K562 (cell line): ENCODE results near the gene NEB. TPM values are rescaled to one million over a fixed set of nuclear protein-coding genes. Genes with fewer than 3 reads are reported as not detected.

ENCODE experiments used
- CEBPG ChIP-seq, 3 experiments: fragments of 200-800 bp in 1 of 3; sonication (Bioruptor generic) in 1 of 3; sonication (generic) in 1 of 3; formaldehyde crosslinking in 1 of 3; IDR thresholded peaks in 2 of 3; conservative IDR thresholded peaks in 1 of 3; 2 replicates each; pipeline versions ENCODE4 v1.6.1 to v1.8.0; 2016 to 2022; ENCODE audit warnings: missing compliant biosample characterization in 2 of 3, missing genetic modification characterization in 2 of 3, mild to moderate bottlenecking in 1 of 3, missing genetic modification reagents in 1 of 3
- DDX20 ChIP-seq: fragments of 450-650 bp; IDR thresholded peaks from 2 replicates; pipeline ENCODE4 v1.6.1; 2016; ENCODE audit warnings: missing genetic modification characterization, low read depth, mild to moderate bottlenecking, missing compliant biosample characterization, moderate library complexity
- EWSR1 ChIP-seq: fragments of 450-650 bp; IDR thresholded peaks from 2 replicates; pipeline ENCODE4 v1.6.1; 2018; ENCODE audit warnings: borderline replicate concordance, mild to moderate bottlenecking, low read depth, moderate library complexity; ENCODE audit not compliant: partially characterized antibody
- FOS ChIP-seq: IDR thresholded peaks from 3 replicates; pipeline ENCODE4 v1.6.1; 2011; ENCODE audit not compliant: insufficient read length; ENCODE audit errors: extremely low read depth
- HLTF ChIP-seq: fragments of 450-650 bp; IDR thresholded peaks from 2 replicates; pipeline ENCODE4 v1.6.1; 2016
- SNIP1 ChIP-seq: fragments of 450-650 bp; IDR thresholded peaks from 2 replicates; pipeline ENCODE4 v1.7.1; 2017; ENCODE audit warnings: low read depth, mild to moderate bottlenecking
- TEAD4 ChIP-seq, 2 experiments: sonication (generic) in 1 of 2; formaldehyde crosslinking in 1 of 2; IDR thresholded peaks; 2 replicates each; pipeline versions ENCODE4 v1.6.1 to v1.8.0; 2012 to 2022; ENCODE audit warnings: borderline replicate concordance in 1 of 2, inconsistent platforms in 1 of 2, low read length in 1 of 2, mild to moderate bottlenecking in 1 of 2, missing genetic modification reagents in 1 of 2
- ZNF12 ChIP-seq: sonication (generic); formaldehyde crosslinking; IDR thresholded peaks from 2 replicates; pipeline ENCODE4 v1.4.0; 2020; ENCODE audit warnings: mild to moderate bottlenecking, missing genetic modification reagents
- ZNF282 ChIP-seq: sonication (generic); formaldehyde crosslinking; IDR thresholded peaks from 2 replicates; pipeline ENCODE4 v1.8.1; 2023; ENCODE audit warnings: missing genetic modification reagents
- ZNF589 ChIP-seq: fragments of 200-800 bp; sonication (Bioruptor generic); IDR thresholded peaks from 2 replicates; pipeline ENCODE4 v1.6.1; 2016; ENCODE audit warnings: low read depth, missing genetic modification characterization, missing compliant biosample characterization
- polyA plus RNA-seq, 8 experiments: library from polyadenylated mRNA; depleted of rRNA in 4 of 8; stranded (reverse) in 5 of 8; unstranded in 3 of 8; fragments of >200 nt; fragmentation: Nextera tagmentation in 2 of 8; fragmentation: Illumina TruSeq in 1 of 8; extraction: Ambion mirVana in 2 of 8; extraction: Trizol in 1 of 8; gene quantifications; 2 replicates each; pipeline versions ENCODE4 v1.2.1 to v1.2.3, GENCODE V29; 2011 to 2014; ENCODE audit warnings: inconsistent platforms in 1 of 8, missing spikeins in 1 of 8
- total RNA-seq, 7 experiments: library from RNA; depleted of rRNA in 6 of 7; stranded (reverse); fragments of >200 nt in 6 of 7; fragmentation: Illumina TruSeq in 2 of 7; extraction: Trizol in 2 of 7; gene quantifications; 2 replicates each; pipeline versions ENCODE4 v1.2.1 to v1.2.3, GENCODE V29; 2011 to 2021; ENCODE audit warnings: low replicate concordance in 1 of 7
- TF ChIP-seq, protein P1 (sequence below): fragments of 250-450 bp; sonication (Bioruptor Pico); IDR thresholded peaks from 2 replicates; pipeline ENCODE4 v1.4.0; 2020; ENCODE audit warnings: mild to moderate bottlenecking, moderate library complexity
- TF ChIP-seq, protein P2 (sequence below), 2 experiments: IDR thresholded peaks; 2 replicates each; pipeline ENCODE4 v1.6.1; 2012; ENCODE audit warnings: improper control_type of control experiment in 2 of 2, low read depth in 2 of 2, low read length in 2 of 2, borderline replicate concordance in 1 of 2
- TF ChIP-seq, protein P3 (sequence below): sonication (generic); formaldehyde crosslinking; IDR thresholded peaks from 2 replicates; pipeline ENCODE4 v1.8.1; 2023; ENCODE audit warnings: missing genetic modification reagents, mild to moderate bottlenecking, borderline replicate concordance
- TF ChIP-seq, protein P4 (sequence below): fragments of 450-650 bp; IDR thresholded peaks from 2 replicates; pipeline ENCODE4 v1.6.1; 2016; ENCODE audit warnings: mild to moderate bottlenecking

The NEB gene
- total and polyA plus RNA-seq, 9 of the 15 experiments (the other 6 are each of a cell fraction or from before 2014, with no cell fraction given), result 1.7 to 3.8 (median 2.9) TPM

DNA sequence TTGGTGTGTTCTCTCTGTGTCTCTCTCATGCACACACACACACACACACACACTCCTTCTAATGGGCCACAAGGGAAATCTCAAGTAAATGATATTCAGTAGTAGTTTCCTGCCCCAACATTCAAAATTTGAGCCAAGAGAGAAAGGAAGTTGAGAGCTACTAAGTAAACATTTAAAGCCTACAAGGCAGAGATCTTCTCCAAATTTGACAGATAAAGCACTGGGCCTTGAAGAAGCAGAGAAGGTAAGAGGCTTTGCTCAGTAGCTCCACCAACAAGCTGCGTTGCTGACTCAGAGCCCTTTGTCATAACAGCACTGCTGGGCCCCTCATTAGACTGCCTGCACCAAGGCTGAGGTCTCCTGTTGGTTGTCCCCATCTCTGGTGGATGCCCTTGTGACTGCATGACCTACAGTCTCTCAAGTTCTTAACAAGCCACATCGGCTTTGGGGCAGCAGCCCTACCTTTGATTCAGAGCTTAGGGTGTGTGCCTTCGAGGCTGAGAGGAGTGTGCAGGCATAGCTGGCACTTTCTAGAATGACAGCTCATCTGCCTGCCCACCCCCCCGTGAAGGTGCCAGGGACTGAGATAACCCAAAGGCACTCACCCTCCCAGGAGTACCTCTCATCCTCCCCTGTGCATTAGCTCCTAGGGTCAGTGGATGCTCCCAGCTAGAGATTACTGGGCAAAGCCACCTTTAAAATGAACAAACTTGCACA, 32.3 kb upstream of the NEB start (continued):
- no peak for TF ChIP-seq CEBPG (CRISPR knock-in tag; IDR thresholded peaks at IDR 0.05)
- TF ChIP-seq CEBPG (tag; conservative IDR thresholded peaks at IDR 0.05 in 1 of 2, IDR thresholded peaks at IDR 0.05 in 1 of 2), result no peak
- TF ChIP-seq FOS, result no peak
- TF ChIP-seq DDX20 (tag), result no peak
- no peak for TF ChIP-seq ZNF282 (CRISPR knock-in tag)
- TF ChIP-seq, protein P1, sequence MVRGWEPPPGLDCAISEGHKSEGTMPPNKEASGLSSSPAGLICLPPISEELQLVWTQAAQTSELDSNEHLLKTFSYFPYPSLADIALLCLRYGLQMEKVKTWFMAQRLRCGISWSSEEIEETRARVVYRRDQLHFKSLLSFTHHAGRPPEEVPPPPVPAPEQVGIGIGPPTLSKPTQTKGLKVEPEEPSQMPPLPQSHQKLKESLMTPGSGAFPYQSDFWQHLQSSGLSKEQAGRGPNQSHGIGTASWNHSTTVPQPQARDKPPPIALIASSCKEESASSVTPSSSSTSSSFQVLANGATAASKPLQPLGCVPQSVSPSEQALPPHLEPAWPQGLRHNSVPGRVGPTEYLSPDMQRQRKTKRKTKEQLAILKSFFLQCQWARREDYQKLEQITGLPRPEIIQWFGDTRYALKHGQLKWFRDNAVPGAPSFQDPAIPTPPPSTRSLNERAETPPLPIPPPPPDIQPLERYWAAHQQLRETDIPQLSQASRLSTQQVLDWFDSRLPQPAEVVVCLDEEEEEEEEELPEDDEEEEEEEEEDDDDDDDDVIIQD, result no peak
- TF ChIP-seq SNIP1, result no peak
- TF ChIP-seq, protein P2, sequence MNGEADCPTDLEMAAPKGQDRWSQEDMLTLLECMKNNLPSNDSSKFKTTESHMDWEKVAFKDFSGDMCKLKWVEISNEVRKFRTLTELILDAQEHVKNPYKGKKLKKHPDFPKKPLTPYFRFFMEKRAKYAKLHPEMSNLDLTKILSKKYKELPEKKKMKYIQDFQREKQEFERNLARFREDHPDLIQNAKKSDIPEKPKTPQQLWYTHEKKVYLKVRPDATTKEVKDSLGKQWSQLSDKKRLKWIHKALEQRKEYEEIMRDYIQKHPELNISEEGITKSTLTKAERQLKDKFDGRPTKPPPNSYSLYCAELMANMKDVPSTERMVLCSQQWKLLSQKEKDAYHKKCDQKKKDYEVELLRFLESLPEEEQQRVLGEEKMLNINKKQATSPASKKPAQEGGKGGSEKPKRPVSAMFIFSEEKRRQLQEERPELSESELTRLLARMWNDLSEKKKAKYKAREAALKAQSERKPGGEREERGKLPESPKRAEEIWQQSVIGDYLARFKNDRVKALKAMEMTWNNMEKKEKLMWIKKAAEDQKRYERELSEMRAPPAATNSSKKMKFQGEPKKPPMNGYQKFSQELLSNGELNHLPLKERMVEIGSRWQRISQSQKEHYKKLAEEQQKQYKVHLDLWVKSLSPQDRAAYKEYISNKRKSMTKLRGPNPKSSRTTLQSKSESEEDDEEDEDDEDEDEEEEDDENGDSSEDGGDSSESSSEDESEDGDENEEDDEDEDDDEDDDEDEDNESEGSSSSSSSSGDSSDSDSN (IDR thresholded peaks at IDR 0.05; ENCODE audit: borderline replicate concordance in 1 of 2, low read depth in 2 of 2, low read length in 2 of 2), result peak in 1 of 2 experiments; percentile 37; a peak in 1 of 4 replicates
- TF ChIP-seq ZNF589, result peak; percentile 83; the same call in 1 of the 2 replicates
- TF ChIP-seq, protein P3, sequence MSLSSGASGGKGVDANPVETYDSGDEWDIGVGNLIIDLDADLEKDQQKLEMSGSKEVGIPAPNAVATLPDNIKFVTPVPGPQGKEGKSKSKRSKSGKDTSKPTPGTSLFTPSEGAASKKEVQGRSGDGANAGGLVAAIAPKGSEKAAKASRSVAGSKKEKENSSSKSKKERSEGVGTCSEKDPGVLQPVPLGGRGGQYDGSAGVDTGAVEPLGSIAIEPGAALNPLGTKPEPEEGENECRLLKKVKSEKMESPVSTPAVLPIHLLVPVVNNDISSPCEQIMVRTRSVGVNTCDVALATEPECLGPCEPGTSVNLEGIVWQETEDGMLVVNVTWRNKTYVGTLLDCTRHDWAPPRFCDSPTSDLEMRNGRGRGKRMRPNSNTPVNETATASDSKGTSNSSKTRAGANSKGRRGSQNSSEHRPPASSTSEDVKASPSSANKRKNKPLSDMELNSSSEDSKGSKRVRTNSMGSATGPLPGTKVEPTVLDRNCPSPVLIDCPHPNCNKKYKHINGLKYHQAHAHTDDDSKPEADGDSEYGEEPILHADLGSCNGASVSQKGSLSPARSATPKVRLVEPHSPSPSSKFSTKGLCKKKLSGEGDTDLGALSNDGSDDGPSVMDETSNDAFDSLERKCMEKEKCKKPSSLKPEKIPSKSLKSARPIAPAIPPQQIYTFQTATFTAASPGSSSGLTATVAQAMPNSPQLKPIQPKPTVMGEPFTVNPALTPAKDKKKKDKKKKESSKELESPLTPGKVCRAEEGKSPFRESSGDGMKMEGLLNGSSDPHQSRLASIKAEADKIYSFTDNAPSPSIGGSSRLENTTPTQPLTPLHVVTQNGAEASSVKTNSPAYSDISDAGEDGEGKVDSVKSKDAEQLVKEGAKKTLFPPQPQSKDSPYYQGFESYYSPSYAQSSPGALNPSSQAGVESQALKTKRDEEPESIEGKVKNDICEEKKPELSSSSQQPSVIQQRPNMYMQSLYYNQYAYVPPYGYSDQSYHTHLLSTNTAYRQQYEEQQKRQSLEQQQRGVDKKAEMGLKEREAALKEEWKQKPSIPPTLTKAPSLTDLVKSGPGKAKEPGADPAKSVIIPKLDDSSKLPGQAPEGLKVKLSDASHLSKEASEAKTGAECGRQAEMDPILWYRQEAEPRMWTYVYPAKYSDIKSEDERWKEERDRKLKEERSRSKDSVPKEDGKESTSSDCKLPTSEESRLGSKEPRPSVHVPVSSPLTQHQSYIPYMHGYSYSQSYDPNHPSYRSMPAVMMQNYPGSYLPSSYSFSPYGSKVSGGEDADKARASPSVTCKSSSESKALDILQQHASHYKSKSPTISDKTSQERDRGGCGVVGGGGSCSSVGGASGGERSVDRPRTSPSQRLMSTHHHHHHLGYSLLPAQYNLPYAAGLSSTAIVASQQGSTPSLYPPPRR (CRISPR knock-in tag), result no peak
- TF ChIP-seq, protein P4, sequence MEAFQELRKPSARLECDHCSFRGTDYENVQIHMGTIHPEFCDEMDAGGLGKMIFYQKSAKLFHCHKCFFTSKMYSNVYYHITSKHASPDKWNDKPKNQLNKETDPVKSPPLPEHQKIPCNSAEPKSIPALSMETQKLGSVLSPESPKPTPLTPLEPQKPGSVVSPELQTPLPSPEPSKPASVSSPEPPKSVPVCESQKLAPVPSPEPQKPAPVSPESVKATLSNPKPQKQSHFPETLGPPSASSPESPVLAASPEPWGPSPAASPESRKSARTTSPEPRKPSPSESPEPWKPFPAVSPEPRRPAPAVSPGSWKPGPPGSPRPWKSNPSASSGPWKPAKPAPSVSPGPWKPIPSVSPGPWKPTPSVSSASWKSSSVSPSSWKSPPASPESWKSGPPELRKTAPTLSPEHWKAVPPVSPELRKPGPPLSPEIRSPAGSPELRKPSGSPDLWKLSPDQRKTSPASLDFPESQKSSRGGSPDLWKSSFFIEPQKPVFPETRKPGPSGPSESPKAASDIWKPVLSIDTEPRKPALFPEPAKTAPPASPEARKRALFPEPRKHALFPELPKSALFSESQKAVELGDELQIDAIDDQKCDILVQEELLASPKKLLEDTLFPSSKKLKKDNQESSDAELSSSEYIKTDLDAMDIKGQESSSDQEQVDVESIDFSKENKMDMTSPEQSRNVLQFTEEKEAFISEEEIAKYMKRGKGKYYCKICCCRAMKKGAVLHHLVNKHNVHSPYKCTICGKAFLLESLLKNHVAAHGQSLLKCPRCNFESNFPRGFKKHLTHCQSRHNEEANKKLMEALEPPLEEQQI, result peak; percentile 19; the same call in 1 of the 2 replicates
- no peak for TF ChIP-seq TEAD4 (IDR thresholded peaks at IDR 0.05; ENCODE audit: low read length)
- TF ChIP-seq TEAD4 (CRISPR knock-in tag; IDR thresholded peaks at IDR 0.05; ENCODE audit: borderline replicate concordance), result no peak
- TF ChIP-seq HLTF, result no peak
- TF ChIP-seq EWSR1, result no peak
- no peak; the same call in 1 of the 2 replicates for TF ChIP-seq ZNF12 (CRISPR knock-in tag)
